HG02852 (cell line): ENCODE results near the gene PEX1.
"Not testable (repeated sequence)": the region's sequence is repeated elsewhere in the genome, so short reads cannot be mapped to it uniquely, and the experiment has no call there.

Experiments
- ATAC-seq: cut with Tn5 transposase; IDR thresholded peaks from one replicate; pipeline ENCODE4 v1.9.1; 2021; ENCODE audit warnings: mild to moderate bottlenecking, moderate library complexity; ENCODE audit not compliant: unreplicated experiment

Gene PEX1

DNA sequence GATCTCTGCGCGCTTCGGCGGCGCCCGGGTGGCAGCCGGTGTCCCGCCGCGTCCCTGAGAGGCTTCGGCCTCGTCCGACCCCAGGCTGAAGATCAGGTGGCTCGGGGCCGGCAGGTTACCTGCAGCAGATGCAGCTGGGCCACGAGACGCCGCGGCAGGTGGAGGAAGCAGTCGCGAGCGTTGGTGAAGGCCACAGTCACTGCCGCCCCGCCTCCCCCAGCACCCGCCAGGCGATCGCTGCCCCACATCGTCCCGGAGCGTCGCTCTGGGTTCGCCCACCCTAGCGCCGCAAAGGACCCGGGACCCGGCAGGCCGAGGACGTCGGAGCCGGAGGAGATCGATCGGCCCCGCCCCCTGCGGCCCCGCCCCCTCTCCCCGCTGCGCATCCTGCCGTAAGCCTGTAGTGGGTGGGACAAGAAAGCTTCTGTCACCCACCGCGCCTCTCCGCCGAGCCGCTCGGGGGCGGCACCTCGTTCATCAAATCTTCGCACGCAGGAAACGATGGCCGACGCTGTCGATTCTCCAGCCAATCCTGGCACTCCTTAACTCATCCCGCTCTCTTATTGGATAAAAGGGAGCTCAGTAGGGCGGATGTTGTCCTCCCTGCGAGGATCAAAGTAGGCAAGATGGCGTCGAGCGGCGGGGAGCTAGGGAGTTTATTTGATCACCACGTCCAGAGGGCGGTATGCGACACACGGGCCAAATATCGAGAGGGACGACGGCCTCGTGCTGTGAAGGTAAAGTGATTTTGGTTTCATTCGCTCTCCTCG, at the start of gene PEX1, which contains the start of gene RBM48:
PEX1 (minus strand) TSS at position 333 of the 770 bp plus-strand sequence; CDS start at position 248, 85 bp downstream.
RBM48 (plus strand) TSS at position 608 of the 770 bp plus-strand sequence; CDS start at position 627, 19 bp downstream.
- peak; percentile 90 for ATAC-seq

DNA sequence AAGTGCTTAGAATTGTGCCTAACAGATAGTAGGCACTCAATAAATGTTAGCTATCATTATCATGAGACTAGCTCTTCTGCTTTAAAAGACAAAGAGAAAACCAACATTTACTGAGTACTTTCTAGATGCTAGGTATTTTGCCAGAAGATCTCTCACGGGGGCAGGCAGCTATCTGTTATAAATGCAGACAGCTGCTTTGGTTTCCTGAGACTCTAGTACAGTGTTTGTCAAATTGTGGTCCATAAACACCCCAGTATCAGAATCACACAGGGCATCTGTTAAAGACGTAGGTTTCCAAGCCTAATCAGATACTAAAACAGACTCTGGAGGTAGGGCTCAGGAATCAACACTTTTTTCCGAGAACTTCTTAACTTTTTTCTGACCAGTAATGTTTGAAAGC, 48.0 kb upstream of the PEX1 start:
- no peak for ATAC-seq

DNA sequence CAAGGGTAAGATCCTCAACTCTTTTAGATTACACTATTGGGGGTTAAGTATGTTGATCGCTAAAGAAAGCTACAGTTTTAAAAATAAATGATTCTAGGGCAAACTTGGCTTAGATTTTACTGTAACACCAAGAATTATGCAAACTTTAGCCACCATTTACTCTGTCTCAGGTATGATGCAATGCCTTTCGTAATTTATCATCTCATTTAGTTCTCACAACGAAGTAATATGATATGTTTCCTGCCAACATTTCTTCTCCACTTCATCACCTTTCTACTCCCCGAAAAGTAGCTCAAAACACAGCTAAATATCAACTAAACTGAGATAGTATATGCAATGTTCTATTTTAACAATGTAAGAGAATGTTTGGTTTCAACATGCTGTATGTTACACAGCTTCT, 40.8 kb upstream of the PEX1 start:
- no peak for ATAC-seq

DNA sequence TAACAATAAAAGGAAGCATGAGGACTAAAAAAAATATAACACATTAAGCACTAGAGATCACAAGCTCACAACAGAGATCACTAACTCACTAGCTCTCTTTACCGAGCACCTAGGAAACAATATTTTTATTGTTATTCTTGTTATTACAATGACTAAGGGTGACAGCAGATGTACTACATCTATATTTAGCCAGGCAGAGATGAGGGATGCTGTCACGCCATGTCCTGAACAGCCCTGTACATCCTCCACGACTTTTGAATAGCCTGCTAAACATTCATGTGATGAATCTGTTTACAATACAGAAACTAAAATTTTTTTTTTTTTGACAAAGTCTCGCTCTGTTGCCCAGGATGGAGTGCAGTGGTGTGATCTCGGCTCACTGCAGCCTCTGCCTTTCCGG, 39.1 kb upstream of the PEX1 start:
- no peak for ATAC-seq

DNA sequence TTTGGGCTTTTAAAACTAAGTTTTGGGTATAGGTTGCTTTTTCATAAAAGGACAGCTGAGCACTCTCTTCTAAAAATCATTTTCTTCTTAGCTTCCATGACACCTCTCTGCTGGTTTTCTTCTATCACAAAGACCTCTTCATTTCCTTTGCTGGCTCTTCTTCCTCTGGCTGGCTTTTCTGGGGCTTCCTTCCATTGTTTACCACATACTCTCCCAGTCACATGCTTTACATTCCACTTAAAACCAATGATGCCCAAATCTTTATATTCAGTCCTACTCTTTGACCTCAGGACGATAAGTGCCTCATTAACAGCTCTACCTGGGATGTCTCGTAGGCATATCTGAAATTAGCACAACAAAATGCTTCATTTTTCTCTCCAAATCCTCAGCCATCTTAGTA, 35.0 kb upstream of the PEX1 start:
- no peak for ATAC-seq

DNA sequence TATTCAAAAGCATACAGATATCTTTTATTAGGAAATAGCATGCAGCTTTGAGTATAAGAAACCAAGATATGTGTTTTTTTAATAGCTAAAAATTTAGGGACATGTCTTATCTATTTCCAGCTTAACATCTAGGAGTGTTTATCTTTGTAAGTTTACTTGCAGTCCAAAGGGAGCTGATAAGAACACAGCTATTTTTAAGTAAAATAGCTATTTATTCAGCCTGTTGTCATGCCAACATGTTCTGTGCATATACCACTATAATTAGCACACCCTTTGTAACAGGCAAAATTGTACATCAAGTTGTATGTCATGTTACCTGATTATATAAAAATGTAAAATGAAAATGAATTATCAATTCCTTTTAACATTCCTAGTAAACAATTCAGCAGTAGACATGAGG, 32.3 kb upstream of the PEX1 start:
- no peak for ATAC-seq

DNA sequence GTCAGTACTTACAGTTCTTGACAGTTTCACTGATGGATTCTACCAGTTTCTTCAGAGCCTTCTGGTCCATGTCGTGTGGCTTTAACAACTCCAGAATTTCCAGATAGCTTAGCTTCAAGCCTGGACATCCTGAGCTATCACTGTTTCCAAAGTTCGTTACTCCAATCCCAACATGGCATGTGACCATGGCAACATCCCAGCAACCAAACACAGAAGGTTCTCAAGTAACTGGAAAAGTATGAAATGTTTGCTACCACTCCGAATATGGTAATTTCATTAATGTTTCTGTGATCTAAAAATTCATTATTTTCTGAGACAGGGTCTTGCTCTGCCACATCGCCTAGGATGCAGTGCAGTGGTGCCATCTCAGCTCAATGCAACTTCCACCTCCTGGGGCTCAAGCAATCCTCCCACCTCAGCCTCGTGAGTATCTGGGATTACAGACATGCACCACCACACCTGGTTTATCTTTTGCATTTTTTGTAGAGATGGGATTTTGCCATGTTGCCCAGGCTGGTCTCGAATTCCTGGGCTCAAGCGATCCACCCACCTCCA, 29.6 kb upstream of the PEX1 start:
- ATAC-seq, result no peak

DNA sequence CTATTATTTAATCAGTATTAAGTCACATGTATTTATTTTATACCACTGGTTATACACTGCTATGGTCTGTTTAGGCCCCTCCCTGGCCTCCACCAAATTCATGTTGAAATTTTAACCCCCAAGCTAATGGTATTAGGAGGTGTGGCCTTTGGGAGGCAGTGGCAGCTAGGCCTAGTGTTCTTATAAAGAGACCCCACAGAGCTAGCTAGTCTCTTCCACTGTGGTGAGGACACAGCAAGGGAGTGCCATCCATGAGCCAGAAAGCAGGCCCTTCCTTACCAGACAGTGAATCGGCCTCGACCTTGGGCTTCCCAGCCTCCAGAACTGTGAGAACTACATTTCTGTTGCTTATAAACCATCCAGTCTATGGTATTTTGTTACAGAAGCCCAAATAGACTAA, 28.9 kb upstream of the PEX1 start:
- no peak for ATAC-seq

DNA sequence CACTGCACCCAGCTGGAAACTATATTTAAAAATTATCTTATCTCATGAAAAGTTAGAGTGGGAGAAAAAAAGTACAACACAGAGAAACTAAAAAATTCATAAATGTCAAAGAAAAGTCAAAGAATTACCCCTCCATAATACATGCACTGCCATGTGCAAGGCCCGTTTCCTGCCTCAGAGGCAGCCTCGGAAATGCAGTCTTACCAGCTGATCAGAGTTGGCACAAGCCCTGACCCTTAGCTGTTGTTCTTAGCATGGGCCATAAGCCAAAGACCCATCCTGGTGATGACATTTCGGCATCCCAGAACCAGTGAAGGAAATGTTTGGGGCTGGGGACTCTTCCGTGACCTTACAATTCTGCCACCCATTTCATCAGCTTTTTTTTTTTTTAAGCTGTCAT, 21.9 kb upstream of the PEX1 start:
- ATAC-seq, result no peak

DNA sequence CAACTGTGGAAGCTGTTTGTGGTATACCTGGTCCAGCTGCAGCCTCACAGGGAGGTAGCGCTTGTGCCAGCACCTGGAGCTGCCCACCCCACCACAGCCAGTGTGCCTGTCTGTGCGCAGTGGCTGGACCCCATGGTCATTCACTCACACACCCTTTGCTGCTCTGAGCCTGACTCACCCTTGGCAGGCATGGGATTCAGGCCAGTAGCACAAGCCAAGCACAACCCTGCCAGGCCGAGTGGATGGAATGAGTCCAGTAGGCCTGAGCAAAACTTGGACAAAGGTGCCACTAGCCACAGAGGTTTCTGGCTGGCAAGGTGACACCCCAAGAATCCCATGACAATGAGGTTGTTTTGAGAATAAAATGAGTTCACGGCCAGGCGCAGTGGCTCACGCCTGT, 19.3 kb upstream of the PEX1 start:
- ATAC-seq, result no peak

DNA sequence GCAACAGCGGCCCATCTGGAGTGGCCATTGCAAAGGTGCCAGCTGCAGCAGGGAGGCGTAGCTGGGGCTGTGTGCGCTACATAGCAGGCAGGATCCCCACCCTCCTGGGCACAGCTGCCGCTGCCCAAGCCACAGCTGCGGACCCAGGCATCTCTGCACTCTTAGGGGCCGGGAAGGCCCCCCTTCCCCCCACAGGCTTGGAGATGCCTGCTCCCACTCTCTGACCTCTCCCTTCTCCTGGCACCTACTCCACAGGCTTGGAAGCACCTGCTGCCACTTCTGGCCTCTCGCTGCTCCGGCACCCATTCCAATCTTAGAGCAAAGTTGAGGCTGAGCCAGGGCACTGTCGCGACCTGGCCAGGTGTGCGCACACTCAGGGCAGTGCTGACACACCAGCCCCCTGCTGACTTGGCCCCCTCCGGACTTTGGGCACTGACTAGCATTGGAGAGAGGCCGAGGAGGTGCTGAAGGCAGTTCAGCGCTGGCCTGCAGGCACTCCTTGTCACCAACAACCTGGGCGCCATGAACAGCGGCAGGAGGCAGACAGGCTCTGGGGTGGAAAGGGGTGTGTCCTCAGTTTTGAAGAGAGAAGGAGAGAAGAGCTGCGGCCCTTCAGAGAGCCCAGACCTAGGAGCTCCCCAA, 18.7 kb upstream of the PEX1 start:
- no peak for ATAC-seq

DNA sequence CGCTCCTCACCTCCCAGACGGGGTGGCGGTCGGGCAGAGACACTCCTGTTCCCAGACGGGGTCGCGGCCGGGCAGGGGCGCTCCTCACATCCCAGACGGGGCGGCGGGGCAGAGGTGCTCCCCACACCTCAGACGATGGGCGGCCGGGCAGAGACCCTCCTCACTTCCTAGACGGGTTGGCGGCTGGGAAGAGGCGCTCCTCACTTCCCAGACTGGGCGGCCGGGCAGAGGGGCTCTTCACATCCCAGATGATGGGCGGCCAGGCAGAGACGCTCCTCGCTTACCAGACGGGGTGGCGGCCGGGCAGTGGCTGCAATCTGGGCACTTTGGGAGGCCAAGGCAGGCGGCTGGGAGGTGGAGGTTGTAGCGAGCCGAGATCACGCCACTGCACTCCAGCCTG, 16.8 kb upstream of the PEX1 start:
- ATAC-seq, result not testable (repeated sequence)

DNA sequence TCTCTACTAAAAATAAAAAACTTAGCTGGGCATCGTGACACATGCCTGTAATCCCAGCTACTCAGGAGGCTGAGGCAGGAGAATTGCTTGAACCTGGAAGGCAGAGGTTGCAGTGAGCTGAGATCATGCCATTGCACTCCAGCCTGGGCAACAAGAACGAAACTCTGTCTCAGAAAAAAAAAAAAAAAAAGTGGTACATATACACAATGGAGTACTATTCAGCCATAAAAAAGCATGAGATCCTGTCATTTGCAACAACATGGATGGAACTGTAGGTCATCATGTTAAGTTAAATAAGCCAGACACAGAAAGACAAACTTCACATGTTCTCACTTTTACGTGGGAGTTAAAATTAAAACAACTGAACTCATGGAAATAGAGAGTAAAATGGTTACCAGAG, 15.2 kb upstream of the PEX1 start:
- ATAC-seq, result not testable (repeated sequence)

DNA sequence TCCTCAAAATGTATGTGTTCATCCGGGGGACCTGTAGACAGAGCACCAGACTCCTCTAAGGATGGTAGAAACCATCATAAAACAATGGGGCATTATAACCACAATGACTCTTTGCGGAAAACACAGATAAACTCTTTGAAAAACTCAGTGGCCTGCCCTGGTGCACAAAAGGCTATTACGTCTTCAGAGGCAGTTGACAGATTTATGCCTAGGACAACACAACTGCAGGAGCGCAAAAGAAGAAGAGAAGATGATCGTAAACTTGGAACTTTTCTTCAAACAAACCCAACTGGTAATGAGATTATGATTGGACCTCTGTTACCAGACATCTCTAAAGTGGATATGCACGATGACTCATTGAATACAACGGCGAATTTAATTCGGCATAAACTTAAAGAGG, 6.3 kb upstream of the PEX1 start:
- ATAC-seq, result no peak

DNA sequence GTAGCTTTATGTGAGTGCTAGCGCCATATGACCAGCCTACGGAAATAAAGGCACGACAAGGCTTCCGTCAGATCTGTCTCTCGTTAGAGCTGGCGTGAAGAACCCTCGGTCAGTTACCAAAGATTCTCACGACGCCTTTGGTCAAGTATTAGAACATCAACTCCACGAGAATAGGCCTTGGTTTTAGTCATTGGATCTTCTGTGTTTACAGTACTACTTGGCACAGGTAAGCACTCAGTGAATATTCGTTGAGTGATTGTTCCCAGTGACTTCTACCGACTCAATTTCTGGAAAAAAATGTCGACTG, 591 bp upstream of the PEX1 start:
- peak; percentile 6 for ATAC-seq

DNA sequence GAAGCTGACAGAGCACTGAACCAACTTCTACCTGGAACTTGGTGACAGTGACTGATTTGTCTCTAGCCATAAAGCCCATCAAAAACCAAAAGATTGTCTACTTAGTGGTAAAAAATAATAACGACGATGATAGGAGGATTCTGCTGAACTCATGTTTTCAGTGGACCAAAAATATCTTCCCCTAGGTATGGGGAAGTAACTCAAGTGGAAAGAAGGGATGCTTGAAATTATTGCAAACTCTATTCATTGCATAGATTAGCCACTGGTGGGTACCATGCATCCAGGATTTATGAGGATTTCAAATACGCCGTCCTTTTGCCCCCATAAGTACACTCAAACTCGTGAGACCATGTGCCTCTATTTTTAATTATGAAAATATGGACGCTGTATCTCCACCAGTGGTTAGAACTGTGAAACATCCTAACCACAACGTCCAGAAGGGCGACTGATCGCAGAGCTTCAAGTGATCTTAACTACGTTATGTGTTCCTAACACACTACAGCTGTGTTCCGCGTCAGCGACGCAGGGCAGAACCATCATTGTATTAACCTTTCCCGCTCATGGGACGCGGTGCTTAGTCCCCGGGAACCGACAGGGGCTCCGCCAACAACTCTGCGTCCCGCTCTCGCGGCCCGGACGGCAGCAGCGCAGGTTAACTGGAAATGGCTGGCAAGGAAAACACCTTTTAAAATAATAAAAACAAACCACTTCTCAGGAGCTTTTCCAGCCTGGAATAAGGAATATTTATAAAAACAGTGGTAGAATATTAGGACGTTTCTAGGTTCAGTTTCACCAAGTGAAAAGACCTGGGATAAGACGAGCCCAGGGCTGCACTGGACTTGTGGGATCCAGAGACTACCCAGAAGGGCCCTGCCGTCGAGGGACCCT, 776 bp downstream of the PEX1 start:
- peak; percentile 40 for ATAC-seq

DNA sequence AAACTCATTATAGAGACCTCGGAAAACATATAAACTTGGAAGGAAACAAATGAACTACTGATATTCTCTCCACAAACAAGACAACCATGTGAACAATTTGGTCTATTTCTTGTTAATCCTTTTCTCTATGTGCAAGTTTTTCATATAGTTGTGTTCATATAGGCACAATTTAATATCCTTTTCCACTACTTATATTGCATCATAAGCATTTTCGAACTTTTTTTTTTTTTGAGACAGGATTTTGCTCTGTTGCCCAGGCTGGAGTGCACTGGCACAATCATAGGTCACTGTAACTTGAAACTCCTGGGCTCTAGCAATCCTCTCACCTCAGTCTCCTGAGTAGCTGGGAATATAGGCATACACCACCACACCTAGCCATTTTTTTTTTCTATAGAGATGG, 5.2 kb downstream of the PEX1 start:
- ATAC-seq, result no peak

DNA sequence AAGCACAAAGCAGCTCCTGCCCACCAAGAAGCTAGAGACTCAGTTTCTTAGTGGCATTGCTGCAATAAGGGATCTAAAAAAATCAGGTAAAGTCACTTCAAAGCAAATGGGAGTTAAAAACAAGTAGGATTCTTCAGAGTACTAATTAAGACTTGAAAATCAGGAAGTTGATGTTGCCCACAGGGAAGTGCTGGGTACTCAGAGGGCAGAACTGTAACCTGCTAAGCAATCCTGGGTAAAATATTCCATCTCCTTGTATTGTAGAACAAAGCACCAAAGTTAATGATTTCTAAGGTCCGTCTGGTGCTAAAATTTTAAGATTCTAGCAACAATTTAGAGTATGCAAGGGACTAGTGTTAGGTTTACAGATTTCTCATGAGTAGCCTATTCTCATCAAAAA, 8.3 kb downstream of the PEX1 start:
- ATAC-seq, result no peak

DNA sequence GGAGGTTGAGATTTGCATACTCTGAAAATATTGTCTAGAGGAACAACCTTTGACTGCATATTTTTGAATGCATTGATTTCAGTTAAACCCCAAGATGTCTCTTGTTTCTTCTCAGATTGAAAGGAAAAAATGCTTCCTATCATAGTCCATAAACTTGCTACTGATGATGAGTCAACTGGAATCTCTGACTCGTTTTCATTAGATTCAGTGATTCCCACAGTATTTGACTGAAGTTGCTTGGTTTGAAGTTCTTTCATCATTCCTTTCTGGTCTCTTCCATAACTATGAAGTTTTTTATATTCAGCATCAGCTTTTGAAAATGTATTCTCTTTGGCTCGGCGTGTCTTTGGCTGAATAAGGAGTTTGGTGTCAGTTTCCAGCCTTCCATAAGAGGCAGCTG, 10.7 kb downstream of the PEX1 start:
- ATAC-seq, result no peak

DNA sequence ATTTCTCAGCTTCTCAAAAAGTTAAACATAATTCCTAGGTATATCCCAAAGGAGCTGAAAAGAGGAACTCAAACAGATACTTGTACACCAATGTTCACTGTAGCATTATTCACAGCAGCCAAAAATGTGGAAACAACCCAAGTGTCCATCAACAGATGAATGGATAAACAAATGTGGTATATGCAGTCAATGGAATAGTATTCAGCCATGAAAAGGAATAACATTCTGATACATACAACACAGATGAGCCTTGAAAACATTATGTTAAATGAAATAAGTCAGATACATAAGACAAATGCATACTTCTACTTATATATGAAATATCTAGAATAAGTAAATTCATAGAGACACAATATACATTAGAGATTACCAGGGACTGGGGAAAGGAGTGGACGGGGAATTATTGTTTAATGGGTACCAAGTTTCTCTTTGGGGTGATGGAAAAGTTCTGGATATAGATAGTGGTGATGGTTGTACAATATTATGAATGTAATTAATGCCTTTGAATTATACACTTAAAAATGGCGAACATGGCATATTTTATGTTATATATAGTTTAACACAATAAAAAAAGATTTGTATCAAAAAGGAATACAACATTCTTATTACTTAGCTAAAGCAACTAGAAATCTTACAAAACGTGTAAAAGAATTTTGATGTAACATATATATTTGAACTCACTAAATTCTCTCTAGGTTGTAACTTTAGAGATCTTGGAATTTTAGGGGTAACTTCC, 15.0 kb downstream of the PEX1 start:
- no peak for ATAC-seq

DNA sequence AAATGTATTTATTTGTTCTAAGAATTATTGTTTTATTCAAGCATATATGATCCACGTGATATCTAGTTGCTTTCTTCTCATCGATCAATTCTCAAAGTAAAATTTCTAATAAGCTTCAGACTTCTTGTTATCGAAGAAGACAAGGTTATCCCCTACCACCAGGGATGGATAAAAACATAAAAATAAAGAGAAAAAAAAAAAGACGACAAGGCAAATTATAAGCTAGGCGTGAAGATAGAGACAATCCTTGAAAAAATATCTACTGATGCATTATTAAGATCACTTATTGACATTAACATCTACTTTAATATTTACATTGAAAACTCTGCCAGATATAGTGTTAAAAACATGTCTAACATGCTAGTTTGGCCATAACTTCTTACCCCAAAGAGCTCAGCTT, 19.4 kb downstream of the PEX1 start:
- no peak for ATAC-seq
